IMR-90 (cell line): ENCODE data around the gene SARS1. TPM values are rescaled to one million over a fixed set of nuclear protein-coding genes. Genes with fewer than 3 reads are reported as not detected.

Source experiments
- ATAC-seq: fragments of 200-7000 bp; cut with Tn5 transposase; 2 replicates; pipeline ENCODE4 v1.9.1; 2020; ENCODE audit warnings: low read depth, mild to moderate bottlenecking, moderate library complexity
- BruUV-seq: library from RNA; stranded (reverse); fragments of 400-500 nt; replicated peaks from 2 replicates; lab custom pipeline; 2021; lab: Mats Ljungman, UMichigan
- CTCF ChIA-PET: fragments of 300-600 bp; formaldehyde crosslinking; extraction: SDS; loops from one replicate; lab custom pipeline; 2021; ENCODE audit warnings: antibody characterized with exemption; lab: Yijun Ruan, JAX
- POLR2A ChIA-PET: fragments of 300-600 bp; sonication (Branson Sonifier 250); formaldehyde crosslinking; loops from one replicate; lab custom pipeline; 2022; ENCODE audit warnings: antibody characterized with exemption; ENCODE audit not compliant: unreplicated experiment; lab: Charles Lee
- DNase-seq: peaks from one replicate; pipeline ENCODE4 v3.0.0; 2013
- H2AFZ ChIP-seq: replicated peaks from 2 replicates; pipeline ENCODE3; 2013; ENCODE audit warnings: low read length, mild to moderate bottlenecking; ENCODE audit not compliant: poor library complexity
- H2AK5ac ChIP-seq: 2 replicates; pipeline ENCODE4 v1.6.1; 2013; ENCODE audit warnings: low read depth, low read length, inconsistent platforms
- H2AK9ac ChIP-seq: replicated peaks from 2 replicates; pipeline ENCODE3; 2013; ENCODE audit warnings: mild to moderate bottlenecking, low read depth, low read length, moderate library complexity; ENCODE audit not compliant: poor library complexity
- H2BK120ac ChIP-seq: 2 replicates; pipeline ENCODE4 v1.6.1; 2013; ENCODE audit warnings: low read depth, low read length, inconsistent platforms
- H2BK15ac ChIP-seq: 3 replicates; pipeline ENCODE4 v1.6.1; 2013; ENCODE audit warnings: low read depth, low read length, inconsistent platforms
- H2BK20ac ChIP-seq: 2 replicates; pipeline ENCODE4 v1.6.1; 2013; ENCODE audit warnings: low read depth, mild to moderate bottlenecking, inconsistent platforms, low read length, moderate library complexity
- H2BK5ac ChIP-seq: 2 replicates; pipeline ENCODE4 v1.6.1; 2013; ENCODE audit warnings: mild to moderate bottlenecking, low read depth, low read length, inconsistent platforms; ENCODE audit not compliant: poor library complexity, severe bottlenecking
- H3K14ac ChIP-seq: replicated peaks from 2 replicates; pipeline ENCODE4 v1.6.1; 2013; ENCODE audit warnings: low read depth, low read length, inconsistent platforms
- H3K18ac ChIP-seq: 2 replicates; pipeline ENCODE4 v1.6.1; 2013; ENCODE audit warnings: low read depth, low read length, control low read depth
- H3K23ac ChIP-seq: 2 replicates; pipeline ENCODE4 v1.6.1; 2013; ENCODE audit warnings: low read depth, low read length, inconsistent platforms
- H3K27ac ChIP-seq: 2 replicates; pipeline ENCODE4 v1.5.1; 2013; ENCODE audit warnings: mild to moderate bottlenecking, control low read depth, low read length; ENCODE audit not compliant: insufficient read depth
- H3K27me3 ChIP-seq: 2 replicates; pipeline ENCODE4 v1.6.1; 2013; ENCODE audit warnings: low read length; ENCODE audit not compliant: control insufficient read depth, insufficient read depth
- H3K36me3 ChIP-seq: 2 replicates; pipeline ENCODE4 v1.6.1; 2013; ENCODE audit warnings: low read length, mixed read lengths; ENCODE audit not compliant: control insufficient read depth, insufficient read depth
- H3K4ac ChIP-seq: 2 replicates; pipeline ENCODE4 v1.6.1; 2013; ENCODE audit warnings: low read depth, low read length, inconsistent platforms
- H3K4me1 ChIP-seq: 2 replicates; pipeline ENCODE4 v1.6.1; 2013; ENCODE audit warnings: low read length, mixed read lengths; ENCODE audit not compliant: control insufficient read depth, insufficient read depth
- H3K4me2 ChIP-seq: 2 replicates; pipeline ENCODE4 v1.6.1; 2013; ENCODE audit warnings: low read depth, mild to moderate bottlenecking, control low read depth, low read length, moderate library complexity
- H3K4me3 ChIP-seq: 2 replicates; pipeline ENCODE4 v1.5.1; 2013; ENCODE audit warnings: low read depth, mild to moderate bottlenecking, control low read depth, low read length, moderate library complexity; ENCODE audit not compliant: insufficient read depth
- H3K56ac ChIP-seq: 2 replicates; pipeline ENCODE4 v1.6.1; 2013; ENCODE audit warnings: low read length, inconsistent platforms; ENCODE audit not compliant: insufficient read depth; ENCODE audit errors: extremely low read depth
- H3K79me1 ChIP-seq, 2 experiments: 2 replicates each; pipeline ENCODE4 v1.6.1; 2013; ENCODE audit warnings: low read length in 2 of 2, inconsistent platforms in 1 of 2, low read depth in 1 of 2
- H3K9ac ChIP-seq: 2 replicates; pipeline ENCODE4 v1.6.1; 2013; ENCODE audit warnings: low read depth, low read length, control low read depth
- H3K9me1 ChIP-seq: 2 replicates; pipeline ENCODE4 v1.6.1; 2013; ENCODE audit warnings: low read length, inconsistent platforms; ENCODE audit not compliant: insufficient read depth
- H3K9me3 ChIP-seq: 2 replicates; pipeline ENCODE4 v1.6.1; 2013; ENCODE audit warnings: low read length; ENCODE audit not compliant: control insufficient read depth, insufficient read depth
- H4K20me1 ChIP-seq: 2 replicates; pipeline ENCODE4 v1.6.1; 2013; ENCODE audit warnings: low read length, inconsistent platforms; ENCODE audit not compliant: insufficient read depth
- H4K5ac ChIP-seq: 2 replicates; pipeline ENCODE4 v1.6.1; 2013; ENCODE audit warnings: mild to moderate bottlenecking, low read depth, low read length, control low read depth
- H4K8ac ChIP-seq, 2 experiments: 2 replicates each; pipeline ENCODE4 v1.6.1; 2013; ENCODE audit warnings: low read depth in 2 of 2, low read length in 2 of 2, control low read depth in 1 of 2, inconsistent platforms in 1 of 2
- H4K91ac ChIP-seq: 2 replicates; pipeline ENCODE4 v1.6.1; 2013; ENCODE audit warnings: low read depth, low read length, inconsistent platforms; ENCODE audit not compliant: insufficient read depth
- BHLHE40 ChIP-seq: fragments of 150-350 bp; IDR thresholded peaks from 2 replicates; pipeline ENCODE4 v1.6.1; 2016; ENCODE audit warnings: mild to moderate bottlenecking, low read depth, low read length
- CTCF ChIP-seq: conservative IDR thresholded peaks from 2 replicates; pipeline ENCODE4 v1.5.1; 2012; ENCODE audit warnings: mild to moderate bottlenecking, low read depth, low read length, improper control_type of control experiment
- ELK1 ChIP-seq: fragments of 150-350 bp; IDR thresholded peaks from 2 replicates; pipeline ENCODE4 v1.6.1; 2016; ENCODE audit warnings: low read depth, mild to moderate bottlenecking, low read length, moderate library complexity, borderline replicate concordance
- FOS ChIP-seq: fragments of 150-350 bp; IDR thresholded peaks from 2 replicates; pipeline ENCODE4 v1.6.1; 2016; ENCODE audit warnings: low read depth, low read length
- MAFK ChIP-seq: IDR thresholded peaks from 2 replicates; pipeline ENCODE4 v1.6.1; 2012; ENCODE audit warnings: low read depth, low read length, improper control_type of control experiment
- MAZ ChIP-seq: IDR thresholded peaks from 2 replicates; pipeline ENCODE4 v1.6.1; 2012; ENCODE audit warnings: low read depth, mild to moderate bottlenecking, low read length, improper control_type of control experiment, moderate library complexity, borderline replicate concordance
- POLR2A ChIP-seq: IDR thresholded peaks from 2 replicates; pipeline ENCODE4 v1.6.1; 2012; ENCODE audit warnings: mild to moderate bottlenecking, low read depth, low read length
- RCOR1 ChIP-seq: IDR thresholded peaks from 2 replicates; pipeline ENCODE4 v1.6.1; 2012; ENCODE audit warnings: mild to moderate bottlenecking, low read length, improper control_type of control experiment; ENCODE audit not compliant: insufficient replicate concordance
- RFX5 ChIP-seq: IDR thresholded peaks from 2 replicates; pipeline ENCODE4 v1.8.0; 2012; ENCODE audit warnings: low read depth, mild to moderate bottlenecking, low read length, moderate library complexity
- SMC3 ChIP-seq: fragments of 150-350 bp; IDR thresholded peaks from 2 replicates; pipeline ENCODE4 v1.6.1; 2016; ENCODE audit warnings: low read depth, mild to moderate bottlenecking, antibody characterized with exemption, low read length, moderate library complexity
- USF2 ChIP-seq: fragments of 150-350 bp; IDR thresholded peaks from 2 replicates; pipeline ENCODE4 v1.6.1; 2017; ENCODE audit warnings: mild to moderate bottlenecking, antibody characterized with exemption, low read length, low read depth
- WGBS, 2 experiments: methylation state at CpG; one replicate each; pipeline versions ENCODE4 v1.1.5 to v1.1.7; 2013; ENCODE audit warnings: missing lambda C conversion rate in 2 of 2; ENCODE audit not compliant: insufficient read length in 1 of 2; ENCODE audit errors: extremely low coverage in 2 of 2; 5-methylcytosine and 5-hydroxymethylcytosine counted together
- dilution Hi-C: fragments of 300-500 bp; cut with HindIII; formaldehyde crosslinking; loops from one replicate; pipeline ENCODE4 v1.14.3; 2018; ENCODE audit warnings: low sequenced_read_pairs; ENCODE audit not compliant: unreplicated experiment
- in situ Hi-C: fragments of 300-500 bp; cut with MboI; formaldehyde crosslinking; loops from 3 replicates; pipeline ENCODE4 v1.14.3; 2019; ENCODE audit warnings: low sequenced_read_pairs, inconsistent platforms, mixed read lengths
- intact Hi-C: fragments of 100-400 bp; cut with micrococcal nuclease; formaldehyde crosslinking; loops from 2 replicates; pipeline ENCODE4 v1.10.0; 2022
- polyA plus RNA-seq, 3 experiments: library from polyadenylated mRNA; depleted of rRNA; stranded (reverse); fragments of >200 nt; gene quantifications; 2 replicates each; pipeline ENCODE4 v1.2.3, GENCODE V29; 2012; ENCODE audit warnings: low replicate concordance in 1 of 3
- total RNA-seq: library from RNA; depleted of rRNA; stranded (reverse); fragments of >200 nt; gene quantifications from 2 replicates; pipeline ENCODE4 v1.2.3, GENCODE V29; 2012

SARS1 gene
- total and polyA plus RNA-seq, 2 of the 4 experiments (the other 2 are of a cell fraction) = 231 to 348 TPM

DNA sequence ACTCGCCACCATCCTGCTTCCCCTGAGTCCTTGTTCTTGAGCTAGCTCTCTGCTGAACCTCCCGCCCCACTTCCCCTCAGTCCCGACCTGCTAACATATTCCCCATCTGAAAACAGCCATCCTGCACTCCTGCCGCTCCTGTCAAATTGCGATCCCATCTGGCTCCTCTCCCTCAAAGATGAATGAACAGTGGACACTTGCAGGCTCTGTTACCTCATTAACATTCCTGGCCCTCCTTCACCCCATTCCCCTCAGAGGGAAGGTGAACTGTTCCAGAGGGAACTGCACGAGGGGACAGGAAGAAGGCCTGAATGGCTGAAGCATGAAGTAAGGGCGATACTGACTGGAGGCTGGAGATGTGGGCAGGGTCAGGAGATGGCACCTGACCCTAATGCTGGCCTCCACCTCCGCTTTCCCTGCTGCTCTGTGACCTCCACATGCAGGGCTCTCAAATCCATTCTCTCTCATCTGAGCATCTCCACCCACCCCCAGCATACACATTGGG is 28.2 kb downstream of the SARS1 start:
- Histone ChIP-seq H3K56ac (no peak overlapping the region), H3K9me3 (no peaks in the 10 kb centered on the region), H4K5ac (no peak overlapping the region), H2AFZ (peak overlapping the region; percentile 29), H2BK15ac (no peak overlapping the region), H3K14ac (peak overlapping the region; percentile 5; the same call in 1 of the 2 replicates), H2AK9ac (peak overlapping the region; percentile 25), H4K8ac (no peak overlapping the region), H2BK120ac (no peak overlapping the region), H3K36me3 (peaks cover 21% of the 10 kb centered on the region), H3K4ac (no peak overlapping the region), H3K23ac (no peak overlapping the region; the same call in 1 of the 2 replicates), H4K91ac (no peak overlapping the region), H4K20me1 (peaks cover 22% of the 10 kb centered on the region), H2AK5ac (peak overlapping the region; percentile 17; the same call in 1 of the 2 replicates), H3K4me3 (no peak overlapping the region), H2BK5ac (no peak overlapping the region), H2BK20ac (no peak overlapping the region), H3K4me1 (peaks cover 11% of the 10 kb centered on the region), H3K18ac (no peak overlapping the region), H3K9me1 (peaks cover 14% of the 10 kb centered on the region), H3K9ac (no peak overlapping the region), H3K27me3 (no peaks in the 10 kb centered on the region), H3K4me2 (no peak overlapping the region), H3K79me1 (peaks cover 0 to 20% of the 10 kb centered on the region in 2 experiments; a peak in 2 of 4 replicates), H3K27ac (no peak overlapping the region)
- in situ Hi-C loops (no loop called here), dilution Hi-C loops (no loop called here), intact Hi-C loops (no loop called here)
- CTCF ChIA-PET = no interaction called here
- ATAC-seq = peak; percentile 2; the same call in 1 of the 2 replicates
- BruUV-seq = no TSS peak
- 50% methylated on average over 1 of the region's 8 CpGs; no CpG with 5 or more reads in 1 of the 2 experiments for WGBS, 2 experiments
- DNase-seq = no peak
- POLR2A ChIA-PET = interaction anchor here (0.6 kb wide), 1 partner anchor 8 kb away, joined by 3 read pairs; no protein-coding TSS in a partner anchor
- TF ChIP-seq ELK1 (no peak), POLR2A (no peak), RFX5 (no peak), FOS (no peak), BHLHE40 (no peak), RCOR1 (no peak), MAZ (no peak), CTCF (no peak), USF2 (no peak), SMC3 (no peak), MAFK (no peak)
